HG02798 (cell line): Measurements from ENCODE around the gene CPSF3.

Source experiments
- ATAC-seq: cut with Tn5 transposase; IDR thresholded peaks from one replicate; pipeline ENCODE4 v1.9.1; 2021; ENCODE audit warnings: mild to moderate bottlenecking; ENCODE audit not compliant: unreplicated experiment, poor library complexity

The CPSF3 gene

GRCh38 chr2:9462886-9463697 lies 39.6 kb downstream of the CPSF3 start:
- ATAC-seq: no peak

DNA sequence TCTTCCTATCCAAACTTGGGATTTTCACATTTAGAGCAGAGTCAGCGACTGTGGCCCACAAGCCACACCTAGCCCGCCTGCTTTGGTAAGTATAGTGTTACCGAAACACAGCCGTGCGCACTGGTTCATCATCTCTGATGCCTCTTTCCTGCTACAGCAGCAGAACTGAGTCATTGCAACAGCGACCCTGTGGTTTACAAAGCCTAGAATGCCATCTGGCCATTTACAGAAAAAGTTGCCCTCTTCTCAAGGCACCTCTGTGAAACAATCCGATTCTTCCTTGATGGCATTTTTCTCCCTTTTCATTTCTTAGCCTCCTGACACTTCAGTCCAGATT lies 40.2 kb downstream of the CPSF3 start:
- ATAC-seq: no peak

DNA sequence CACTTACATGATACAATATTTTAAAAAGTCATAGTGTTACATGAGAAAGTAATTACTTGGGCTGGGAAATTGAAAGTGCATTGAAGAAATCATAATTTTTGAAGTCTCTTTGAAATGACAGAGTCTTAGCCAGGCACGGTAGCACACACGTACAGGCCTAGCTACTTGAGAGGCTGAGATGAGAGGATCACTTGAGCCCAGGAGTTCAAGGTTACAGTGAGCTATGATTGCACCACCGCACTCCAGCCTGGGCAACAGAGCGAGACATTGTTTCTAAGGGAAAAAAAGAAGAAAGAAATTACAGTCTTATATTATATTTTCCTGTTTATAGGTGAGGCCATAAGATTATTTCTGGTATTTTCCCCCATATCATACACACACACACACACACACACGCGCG lies 41.7 kb downstream of the CPSF3 start:
- no peak for ATAC-seq

DNA sequence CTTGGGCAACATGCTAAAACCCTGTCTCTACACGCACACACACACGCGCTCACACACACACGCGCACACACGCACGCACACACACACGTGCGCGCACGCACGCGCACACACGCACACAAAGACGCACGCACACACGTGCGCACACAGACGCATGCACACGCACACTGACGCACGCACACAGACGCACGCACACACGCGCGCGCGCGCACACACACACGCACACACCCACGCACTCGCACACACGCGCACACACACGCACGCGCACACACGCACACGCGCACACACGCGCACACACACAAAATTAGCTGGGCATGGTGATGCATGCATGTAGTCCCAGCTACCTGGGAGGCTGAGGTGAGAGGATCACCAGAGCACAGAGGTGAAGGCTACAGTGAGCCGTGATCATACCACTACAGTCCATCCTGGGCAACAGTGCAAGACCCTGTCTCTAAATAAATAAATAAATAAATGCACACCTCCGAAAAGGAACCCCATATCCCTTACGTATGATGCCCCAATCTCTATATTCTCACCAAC lies 42.8 kb downstream of the CPSF3 start:
- ATAC-seq: no peak

DNA sequence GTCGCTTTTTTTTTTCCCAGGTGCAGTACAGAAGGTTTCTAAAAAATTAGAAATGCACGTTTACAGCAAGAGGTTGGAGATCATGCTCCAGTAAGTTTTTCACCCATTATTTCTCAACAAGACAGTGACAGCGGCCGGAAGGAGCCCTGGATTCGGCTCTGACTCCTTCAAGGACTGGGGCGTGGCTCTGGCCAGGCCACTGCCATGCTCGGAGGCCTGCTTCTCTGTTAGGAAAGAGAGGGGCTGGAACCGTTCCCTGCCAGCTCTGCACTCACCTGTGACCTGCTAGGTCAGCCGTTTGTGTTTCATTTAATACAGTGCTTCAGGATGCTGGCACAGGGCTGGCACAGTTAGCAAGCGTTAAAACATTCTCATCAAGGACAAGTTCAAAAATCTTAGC lies 44.2 kb downstream of the CPSF3 start:
- no peak for ATAC-seq

GRCh38 chr2:9471206-9471605 lies 47.8 kb downstream of the CPSF3 start:
- ATAC-seq: no peak

GRCh38 chr2:9472511-9472910 lies 49.1 kb downstream of the CPSF3 start:
- ATAC-seq: no peak

DNA sequence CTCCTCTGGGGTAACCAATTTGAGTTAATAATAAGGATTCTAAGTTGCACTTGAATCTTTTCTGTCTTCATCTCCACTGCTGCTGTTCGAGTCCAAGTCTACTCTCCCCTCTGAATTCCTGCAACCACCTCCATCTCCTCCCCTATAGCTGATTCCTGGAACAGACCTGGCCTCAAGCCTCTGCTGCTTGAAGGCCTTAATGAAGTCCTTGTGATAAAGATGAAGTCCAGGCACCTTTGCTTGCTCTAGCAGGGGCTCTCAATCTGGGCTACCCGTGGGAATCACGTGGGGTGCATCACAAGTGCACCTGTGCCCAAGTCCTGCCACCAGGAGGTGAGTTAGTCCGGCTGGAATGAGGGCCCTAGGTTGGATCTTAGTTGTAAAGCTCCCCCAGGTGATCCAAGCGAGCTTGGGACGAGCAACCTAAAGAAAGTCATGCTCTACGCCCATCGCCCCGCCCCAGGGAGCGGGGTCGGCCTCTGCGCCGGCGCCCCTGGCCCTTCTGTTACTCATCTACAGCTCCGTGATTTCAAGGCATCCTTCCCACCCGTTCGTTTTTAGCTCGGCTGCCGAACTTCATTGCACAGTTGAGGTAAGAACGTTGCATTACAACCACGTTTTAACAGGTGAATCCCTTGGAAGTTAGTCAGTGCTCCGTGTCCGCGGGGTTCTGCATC lies 50.0 kb downstream of the CPSF3 start:
- no peak for ATAC-seq

DNA sequence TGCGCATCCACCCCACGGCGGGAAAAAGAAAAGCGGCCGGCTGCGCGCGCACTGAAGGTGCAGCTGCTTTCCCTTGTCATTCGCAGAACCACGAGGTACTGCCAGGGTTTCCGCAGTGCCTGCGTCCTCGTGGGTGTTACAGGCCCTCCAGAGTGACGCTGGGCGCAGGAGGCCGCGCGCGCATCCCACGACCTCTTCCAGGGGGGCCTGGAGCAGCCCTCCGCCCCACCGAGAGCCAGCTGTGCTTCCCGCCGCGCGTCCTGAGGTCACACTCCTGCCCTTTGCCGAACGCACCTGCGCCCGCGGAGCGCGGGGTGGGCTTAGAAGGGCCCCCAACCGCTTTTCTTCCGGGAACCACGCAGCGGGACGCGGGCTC lies 50.5 kb downstream of the CPSF3 start:
- ATAC-seq: peak; percentile 22

DNA sequence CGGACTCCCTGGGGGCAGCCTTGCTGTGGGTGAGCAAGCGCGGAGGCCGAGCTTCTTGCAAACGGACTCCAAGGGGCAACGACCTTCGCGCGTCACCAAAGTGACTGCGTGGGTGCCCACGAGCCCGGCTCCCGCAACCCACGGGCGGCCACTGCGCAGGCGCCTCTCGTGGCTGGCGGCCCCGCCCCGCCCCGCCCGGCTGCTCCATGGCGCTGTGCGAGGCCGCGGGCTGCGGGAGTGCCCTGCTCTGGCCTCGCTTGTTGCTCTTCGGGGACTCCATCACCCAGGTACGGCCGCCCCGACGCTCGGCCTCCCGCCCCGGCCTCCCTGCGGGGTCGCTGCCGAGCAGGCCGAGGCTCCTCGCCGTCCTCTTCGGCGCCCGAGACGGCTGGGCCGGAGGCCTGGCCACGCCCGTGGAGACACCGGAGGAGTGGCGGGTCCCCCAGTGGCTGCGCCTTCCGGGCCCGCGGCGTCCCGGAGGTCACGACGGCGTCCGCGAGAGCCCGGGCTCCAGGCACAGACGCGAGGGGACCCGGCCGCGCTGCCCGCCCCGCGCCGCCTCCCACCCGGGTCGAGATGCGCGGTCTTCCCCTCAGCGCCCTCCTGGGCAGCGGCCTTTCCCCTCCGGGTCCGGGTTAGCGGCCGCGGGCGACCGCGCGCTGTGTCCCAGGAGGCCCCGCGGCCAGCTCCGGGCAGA lies 51.1 kb downstream of the CPSF3 start, which contains the start of gene IAH1:
Gene IAH1, plus strand, starts transcription at position 191 of the 697 bp plus-strand sequence. Its CDS starts 16 bp downstream, at position 207.
- peak; percentile 85 for ATAC-seq

GRCh38 chr2:9477914-9478313 lies 54.5 kb downstream of the CPSF3 start:
- ATAC-seq: no peak

- ATAC-seq: no peak
These were observed 55.1 kb downstream of the CPSF3 start for GRCh38 chr2:9478526-9478925.

GRCh38 chr2:9480157-9480556 lies 56.7 kb downstream of the CPSF3 start:
- ATAC-seq: no peak

- no peak for ATAC-seq
These were observed 59.7 kb downstream of the CPSF3 start for GRCh38 chr2:9483107-9483506.

- no peak for ATAC-seq
These were observed 61.1 kb downstream of the CPSF3 start for GRCh38 chr2:9484533-9484932.

DNA sequence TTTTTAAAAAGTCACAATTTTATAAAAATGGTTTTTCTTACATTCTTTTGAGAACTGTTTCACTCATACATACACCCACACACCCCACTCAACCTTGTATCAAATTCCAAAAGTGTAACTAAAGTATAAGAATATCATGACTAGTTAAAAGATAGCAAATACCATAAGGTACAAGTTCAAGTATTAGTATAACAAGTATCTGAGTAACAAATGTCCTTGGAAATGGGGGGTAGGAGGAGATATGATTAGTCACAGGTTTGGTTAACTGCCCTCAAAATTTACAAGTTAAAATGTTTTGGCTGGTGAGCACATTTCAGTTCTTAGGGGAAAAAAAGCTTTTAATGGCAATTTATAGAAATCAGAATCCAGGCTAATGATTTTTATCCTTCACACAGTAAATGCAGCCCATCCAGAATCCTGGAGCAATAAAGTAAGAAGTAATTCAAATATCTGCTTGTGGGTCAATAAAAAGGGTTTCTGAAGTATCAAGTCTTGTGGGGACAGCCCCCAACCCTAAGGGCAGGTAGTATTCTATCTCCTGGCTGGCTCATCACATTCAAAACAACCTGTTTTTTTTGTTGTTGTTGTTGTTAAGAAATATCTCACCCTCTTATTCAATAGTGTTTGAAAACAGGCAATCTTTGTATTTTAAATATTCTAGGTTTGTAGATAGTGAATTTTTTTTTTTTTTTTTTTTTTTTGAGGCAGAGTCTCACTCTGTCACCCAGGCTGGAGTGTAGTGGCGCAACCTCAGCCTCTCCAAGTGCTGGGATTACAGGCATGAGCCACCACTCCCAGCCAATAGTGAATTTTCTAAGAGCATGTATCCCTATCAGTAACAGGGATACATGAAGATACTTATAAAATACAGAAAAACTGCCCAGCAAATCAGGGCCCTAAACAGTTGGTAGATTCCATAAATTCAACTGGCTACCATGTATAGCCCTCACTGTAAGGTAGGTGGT lies 65.4 kb downstream of the CPSF3 start:
- no peak for ATAC-seq

GRCh38 chr2:9490789-9491188 lies 67.3 kb downstream of the CPSF3 start:
- no peak for ATAC-seq

DNA sequence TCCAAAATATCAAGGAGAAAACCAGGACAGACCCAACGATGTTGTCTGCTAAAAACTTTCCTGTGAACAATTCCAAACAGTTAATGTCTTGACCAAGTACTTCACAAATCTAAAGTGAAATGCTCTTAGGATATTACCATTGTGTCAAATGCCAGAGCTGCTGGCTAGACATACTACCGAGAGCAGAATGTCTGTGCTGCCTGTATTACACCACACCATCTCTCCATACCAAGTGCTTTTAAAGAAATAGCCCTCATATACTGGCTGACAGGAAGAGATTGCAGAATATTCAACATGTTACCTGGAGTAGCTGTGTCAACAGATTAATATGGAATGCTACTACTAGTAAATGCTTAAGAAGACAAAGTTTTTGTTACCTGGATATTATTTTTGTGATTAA lies 69.5 kb downstream of the CPSF3 start:
- ATAC-seq: no peak

DNA sequence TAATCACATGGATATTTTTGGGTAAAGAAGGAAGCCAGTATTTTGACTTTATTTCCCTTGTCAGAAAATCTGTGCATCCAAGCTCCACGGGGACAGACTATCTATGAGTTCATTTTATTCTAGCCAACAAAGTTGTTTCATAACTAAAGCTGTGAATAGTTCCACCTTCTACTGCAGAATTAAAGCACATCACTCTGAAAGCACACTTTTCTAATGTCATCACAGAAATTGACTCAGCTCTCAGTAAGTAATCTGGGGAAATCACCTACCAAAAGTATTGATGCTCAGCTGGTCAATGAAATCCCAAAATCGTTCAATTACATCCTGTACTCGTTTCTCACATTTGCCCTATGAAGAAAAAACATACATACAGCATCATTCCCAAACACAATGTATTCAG lies 70.0 kb downstream of the CPSF3 start:
- ATAC-seq: no peak

GRCh38 chr2:9494081-9494480 lies 70.6 kb downstream of the CPSF3 start:
- no peak for ATAC-seq
